Stimulated activated CD8-positive, alpha-beta memory T cell treated with anti-CD3 and anti-CD28 coated beads, Interleukin-4, amount 100 ng/mL, for 24 hours (primary cell): ENCODE measurements around the gene REPS1.
"Not testable (repeated sequence)": the region's sequence is repeated elsewhere in the genome, so short reads cannot be mapped to it uniquely, and the experiment has no call there.

Experiments used
- DNase-seq: peaks from one replicate; pipeline ENCODE4 v3.0.0-alpha.2; 2020; ENCODE audit warnings: low read depth

Gene REPS1

GRCh38 chr6:138999949-139000725, 12.1 kb upstream of the REPS1 start:
- no peak for DNase-seq

DNA sequence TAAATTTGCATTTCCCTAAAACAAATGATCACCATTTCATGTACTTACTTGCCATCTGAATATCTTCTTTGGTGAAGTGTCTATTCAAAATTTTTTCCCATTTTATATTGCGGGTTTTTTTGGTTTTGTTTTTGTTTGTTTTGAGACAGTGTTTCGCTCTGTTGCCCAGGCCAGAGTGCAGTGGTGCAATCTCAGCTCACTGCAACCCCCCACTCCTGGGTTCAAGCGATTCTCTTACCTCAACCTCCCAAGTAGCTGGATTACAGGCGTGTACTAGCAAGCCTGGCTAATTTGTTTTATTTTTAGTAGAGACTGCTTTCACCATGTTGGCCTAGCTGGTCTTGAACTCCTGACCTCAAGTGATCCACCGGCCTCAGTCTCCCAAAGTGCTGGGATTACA, 9.1 kb upstream of the REPS1 start:
- no peak for DNase-seq

DNA sequence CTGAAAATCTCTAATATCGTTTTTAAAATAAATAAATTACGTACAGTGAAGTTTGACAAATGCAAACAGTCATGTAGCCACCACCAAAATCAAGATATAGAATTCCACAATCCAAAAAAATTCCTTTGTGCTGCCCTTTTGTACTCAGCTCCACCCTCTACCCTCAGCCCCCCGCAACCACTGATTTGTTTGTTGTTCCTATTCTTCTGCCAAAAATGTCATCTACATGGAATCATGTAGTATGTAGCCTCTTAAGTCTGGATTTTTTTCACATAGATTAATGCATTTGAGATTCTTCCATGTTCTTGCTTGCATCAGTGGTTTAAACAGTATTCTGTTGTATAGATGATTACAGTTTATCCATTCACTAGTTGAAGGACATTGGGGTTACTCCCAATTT, 8.5 kb upstream of the REPS1 start:
- no peak for DNase-seq

DNA sequence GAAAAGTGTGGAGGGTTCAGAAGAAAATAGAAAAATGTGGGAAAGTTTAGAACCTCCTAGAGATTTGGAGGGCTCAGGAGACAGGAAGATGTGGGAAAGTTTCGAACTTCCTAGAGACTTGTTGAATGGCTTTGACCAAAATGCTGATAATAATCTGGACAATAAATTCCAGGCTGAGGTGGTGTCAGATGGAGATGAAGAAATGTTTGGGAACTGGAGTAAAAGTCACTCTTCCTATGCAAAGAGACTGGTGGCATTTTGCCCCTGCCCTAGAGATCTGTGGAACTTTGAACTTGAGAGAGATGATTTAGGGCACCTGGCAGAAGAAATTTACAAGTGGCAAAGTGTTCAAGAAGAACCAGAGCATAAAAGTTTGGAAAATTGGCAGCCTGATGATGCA, 5.4 kb upstream of the REPS1 start:
- not testable (repeated sequence) for DNase-seq

GRCh38 chr6:138992965-138993364, 4.9 kb upstream of the REPS1 start:
- DNase-seq, result not testable (repeated sequence)

DNA sequence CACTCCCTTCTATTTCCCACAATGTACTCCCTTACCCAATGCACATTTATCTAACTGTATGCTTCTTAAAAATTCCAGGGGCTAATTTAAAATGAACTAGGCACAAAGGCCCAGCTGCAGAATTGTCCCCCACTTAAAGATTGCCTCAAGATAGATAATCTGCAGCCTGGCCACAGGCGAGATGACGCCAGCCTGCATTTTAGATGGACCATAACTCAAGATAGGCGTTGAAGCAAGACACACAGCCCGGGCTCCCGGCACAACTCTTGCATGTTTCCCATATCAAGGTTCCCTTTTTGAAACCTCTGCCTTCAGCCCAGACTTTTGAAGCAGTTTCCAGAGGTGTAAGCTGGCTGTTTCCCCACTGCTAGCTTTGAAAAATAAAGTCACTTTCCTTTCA, 3.2 kb upstream of the REPS1 start:
- no peak for DNase-seq

- DNase-seq, result no peak
Observed at GRCh38 chr6:138989098-138989983, 1.3 kb upstream of the REPS1 start.

GRCh38 chr6:138988469-138988834, 399 bp upstream of the REPS1 start:
- no peak for DNase-seq

GRCh38 chr6:138987080-138987642, 892 bp downstream of the REPS1 start:
- peak; percentile 1 for DNase-seq

DNA sequence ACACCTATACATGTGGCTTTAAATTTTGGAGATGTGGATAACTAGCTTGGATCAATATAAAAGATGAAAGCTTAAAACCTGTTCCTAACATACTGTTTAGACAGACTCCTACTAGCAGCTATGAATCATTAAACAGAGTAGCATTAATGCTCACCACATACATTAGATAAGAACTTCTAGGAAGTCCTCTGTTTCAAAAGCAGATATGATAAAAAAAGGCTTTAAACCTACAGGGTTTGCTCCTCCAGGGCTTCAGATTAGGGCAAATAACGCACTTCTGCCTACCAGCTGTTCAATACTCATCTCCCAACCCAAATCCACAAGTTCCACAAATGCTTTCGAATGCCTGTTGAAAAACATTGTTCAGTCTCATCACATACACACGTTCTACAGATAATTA, 1.5 kb downstream of the REPS1 start:
- DNase-seq, result no peak

DNA sequence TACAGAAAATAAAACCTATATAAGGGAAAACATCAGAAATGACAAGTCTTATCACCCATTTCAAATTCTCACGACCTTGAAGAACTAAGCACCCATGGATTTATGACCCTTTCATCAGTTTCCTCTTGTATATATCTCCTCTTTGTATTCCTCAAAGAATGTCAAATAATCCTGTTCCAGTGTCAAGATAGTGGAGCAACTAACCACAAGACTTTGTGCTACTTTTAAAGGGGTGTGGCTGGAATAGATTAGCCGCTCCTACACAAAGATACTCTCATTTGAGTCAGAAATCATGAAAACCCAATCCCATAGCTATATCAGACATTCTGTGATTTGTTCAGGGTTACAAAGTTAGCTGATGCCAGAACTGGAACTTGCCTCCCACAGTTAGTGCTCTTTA, 6.6 kb downstream of the REPS1 start:
- no peak for DNase-seq

DNA sequence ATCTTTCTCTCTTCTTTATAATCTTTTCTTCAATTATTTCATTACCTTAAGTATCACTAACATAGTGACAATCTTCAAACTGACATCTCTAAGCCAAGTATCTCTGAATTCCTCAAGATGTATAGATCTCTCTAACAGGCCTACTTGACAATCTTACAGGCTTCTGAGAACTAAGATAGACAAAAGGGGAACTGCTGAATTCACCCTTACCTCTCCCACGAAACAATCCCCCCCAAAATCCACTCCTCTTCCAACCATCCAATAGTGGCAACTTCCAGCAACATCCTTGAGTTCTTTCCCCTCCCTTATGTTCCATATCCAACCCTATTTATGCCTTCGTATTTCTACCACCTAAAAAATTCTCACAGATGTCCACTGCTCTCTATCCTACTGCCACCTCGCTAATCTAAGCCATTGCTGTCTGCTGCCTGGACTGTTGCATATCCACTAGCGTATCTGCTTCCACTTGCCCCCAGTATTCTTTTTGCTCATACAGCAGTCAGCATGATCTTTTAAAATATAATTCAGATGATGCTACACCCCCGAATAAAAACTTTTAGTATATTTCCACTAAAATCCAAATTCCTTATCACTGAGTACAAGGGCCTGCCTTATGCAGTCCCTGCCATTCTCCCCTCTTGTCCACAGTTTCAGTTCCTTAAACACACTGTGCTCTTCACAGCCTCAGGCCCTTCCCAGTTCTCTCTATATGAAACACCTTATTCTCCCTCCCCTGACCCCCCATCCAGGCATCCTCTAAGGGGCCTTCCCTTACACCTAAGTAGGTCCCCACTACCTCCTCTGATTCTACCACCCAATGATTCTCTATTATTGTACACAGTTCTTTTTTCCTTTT, 8.0 kb downstream of the REPS1 start:
- DNase-seq, result no peak

- DNase-seq, result no peak
Observed at GRCh38 chr6:138979365-138979764, 8.7 kb downstream of the REPS1 start.

DNA sequence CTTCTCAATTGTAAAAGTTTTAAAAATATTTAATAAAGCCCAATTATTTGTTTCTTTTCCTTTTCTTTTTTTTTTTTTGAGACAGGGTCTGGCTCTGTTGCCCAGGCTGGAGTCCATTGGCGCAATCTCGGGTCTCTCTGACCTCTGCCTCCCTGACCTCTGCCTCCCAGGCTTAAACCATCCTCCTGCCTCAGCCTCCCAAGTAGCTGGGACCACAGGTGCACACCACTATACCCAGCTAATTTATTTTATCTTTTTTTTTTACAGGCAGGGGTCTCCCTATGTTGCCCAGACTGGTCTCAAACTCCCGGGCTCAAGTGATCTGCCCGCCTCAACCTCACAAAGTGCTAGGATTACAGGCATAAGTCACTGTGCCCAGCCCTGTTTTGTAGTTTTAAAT, 9.8 kb downstream of the REPS1 start:
- no peak for DNase-seq

- no peak for DNase-seq
Observed at GRCh38 chr6:138977646-138978167, 10.3 kb downstream of the REPS1 start.

GRCh38 chr6:138977242-138977641, 10.8 kb downstream of the REPS1 start:
- no peak for DNase-seq

DNA sequence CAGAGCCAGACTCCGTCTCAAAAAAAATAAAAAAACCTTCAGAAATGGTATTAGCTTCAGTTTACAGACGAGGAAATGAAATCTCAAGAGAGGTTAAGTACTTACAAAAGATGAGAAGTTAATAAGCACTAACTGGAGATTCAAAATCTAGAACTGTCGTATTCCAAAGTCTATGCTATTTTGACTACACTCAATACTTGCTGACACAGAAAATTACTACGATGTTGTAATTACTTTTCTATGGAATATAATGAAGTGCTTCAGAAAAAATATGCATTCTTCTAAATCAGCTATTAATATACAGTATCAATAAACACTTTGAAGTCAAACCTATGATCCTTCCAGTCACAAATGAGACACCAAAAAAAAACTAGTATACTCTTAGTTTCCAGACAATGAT, 12.2 kb downstream of the REPS1 start:
- DNase-seq, result no peak

GRCh38 chr6:138973466-138974153, 14.4 kb downstream of the REPS1 start:
- no peak for DNase-seq

DNA sequence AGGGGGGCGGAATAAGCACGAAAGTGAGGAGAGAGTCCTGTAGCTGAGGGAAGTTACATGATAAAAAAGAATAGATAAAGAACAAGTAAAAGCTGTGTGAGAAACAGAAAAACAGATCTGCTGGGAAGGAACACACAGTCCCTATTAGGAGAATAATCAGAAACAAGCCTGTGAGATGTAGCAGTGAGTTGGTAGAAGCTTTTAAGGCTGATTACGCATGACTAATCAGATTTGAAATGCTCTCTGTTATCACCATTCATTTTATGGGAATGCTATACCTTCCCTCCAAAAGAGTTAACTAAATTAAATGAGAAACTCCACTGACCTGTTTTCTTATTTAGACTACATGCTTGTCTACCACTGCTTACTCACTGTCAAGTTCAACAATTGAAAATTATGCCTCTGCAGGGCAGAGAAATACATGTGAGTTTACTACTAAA, 15.8 kb downstream of the REPS1 start:
- DNase-seq, result no peak

- DNase-seq, result no peak
Observed at GRCh38 chr6:138971601-138972000, 16.5 kb downstream of the REPS1 start.

- no peak for DNase-seq
Observed at GRCh38 chr6:138970856-138971425, 17.1 kb downstream of the REPS1 start.
